Measurements from ENCODE around the gene DLGAP1. TPM values are rescaled to one million over a fixed set of nuclear protein-coding genes. Genes with fewer than 3 reads are reported as not detected.

The DLGAP1 gene
- total and polyA plus RNA-seq, 4 donors = 0.06 to 1.2 (median 0.17) TPM; not detected in 1

DNA sequence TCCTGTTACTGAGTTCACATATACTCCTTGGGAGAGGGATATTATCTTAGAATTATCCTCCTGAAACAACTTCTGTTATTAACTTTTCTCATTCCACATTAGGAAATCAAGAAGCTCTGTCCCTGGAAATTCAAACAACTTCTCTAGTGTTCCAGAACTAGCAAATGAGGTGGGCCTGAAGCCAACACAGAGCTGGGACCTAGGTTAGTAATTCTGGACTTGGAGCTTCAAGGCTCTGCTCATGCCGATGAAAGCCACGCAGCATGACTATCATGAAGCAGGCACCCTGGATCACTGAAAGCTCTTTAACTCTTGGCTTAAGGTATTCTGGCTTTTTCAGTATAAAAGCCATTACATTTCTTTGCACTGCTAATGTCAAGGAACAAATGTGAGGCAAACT is 762.4 kb downstream of the DLGAP1 start (continued):
- TF ChIP-seq, protein P1, sequence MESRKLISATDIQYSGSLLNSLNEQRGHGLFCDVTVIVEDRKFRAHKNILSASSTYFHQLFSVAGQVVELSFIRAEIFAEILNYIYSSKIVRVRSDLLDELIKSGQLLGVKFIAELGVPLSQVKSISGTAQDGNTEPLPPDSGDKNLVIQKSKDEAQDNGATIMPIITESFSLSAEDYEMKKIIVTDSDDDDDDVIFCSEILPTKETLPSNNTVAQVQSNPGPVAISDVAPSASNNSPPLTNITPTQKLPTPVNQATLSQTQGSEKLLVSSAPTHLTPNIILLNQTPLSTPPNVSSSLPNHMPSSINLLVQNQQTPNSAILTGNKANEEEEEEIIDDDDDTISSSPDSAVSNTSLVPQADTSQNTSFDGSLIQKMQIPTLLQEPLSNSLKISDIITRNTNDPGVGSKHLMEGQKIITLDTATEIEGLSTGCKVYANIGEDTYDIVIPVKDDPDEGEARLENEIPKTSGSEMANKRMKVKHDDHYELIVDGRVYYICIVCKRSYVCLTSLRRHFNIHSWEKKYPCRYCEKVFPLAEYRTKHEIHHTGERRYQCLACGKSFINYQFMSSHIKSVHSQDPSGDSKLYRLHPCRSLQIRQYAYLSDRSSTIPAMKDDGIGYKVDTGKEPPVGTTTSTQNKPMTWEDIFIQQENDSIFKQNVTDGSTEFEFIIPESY (IDR thresholded peaks at IDR 0.05) = no peak
- no peak for TF ChIP-seq RXRA (IDR thresholded peaks at IDR 0.05)

DNA sequence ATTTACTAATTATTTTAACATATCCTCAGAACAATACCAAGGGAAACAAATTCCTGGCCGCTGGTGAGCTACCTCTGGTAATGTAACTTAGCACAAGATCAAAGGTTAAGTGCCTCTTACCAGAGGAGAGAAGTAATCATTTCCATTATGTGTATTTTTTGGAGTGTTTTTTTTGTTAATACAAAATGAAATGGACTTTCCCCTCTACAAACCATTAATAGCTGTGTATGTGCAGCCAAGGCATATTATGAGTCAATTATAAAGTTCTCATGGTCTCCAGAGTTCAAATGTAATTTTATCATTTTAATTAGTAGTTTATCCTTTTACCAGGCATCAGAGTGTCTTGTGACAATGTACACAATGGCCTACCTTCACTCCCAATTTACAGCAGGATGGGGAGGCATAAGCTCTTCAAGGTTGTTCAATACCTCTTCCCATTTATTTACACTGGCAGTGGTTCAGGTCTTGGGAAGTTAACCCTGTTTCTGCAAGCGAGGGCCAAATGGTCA is 762.9 kb downstream of the DLGAP1 start:
- peak; percentile 15 for TF ChIP-seq SP1 (IDR thresholded peaks at IDR 0.05)
- TF ChIP-seq RXRA (IDR thresholded peaks at IDR 0.05) = peak in 1 of 2 donors; percentile 27
- peak; percentile 37 to 58 for TF ChIP-seq HNF4A (conservative IDR thresholded peaks at IDR 0.05)
- TF ChIP-seq JUND (IDR thresholded peaks at IDR 0.05) = peak in 1 of 2 donors; percentile 8
- no peak for TF ChIP-seq FOXA2 (IDR thresholded peaks at IDR 0.05)
- no peak for DNase-seq (ENCODE audit: low spot score)
- WGBS = 48% methylated on average over 2 of the region's 2 CpGs

DNA sequence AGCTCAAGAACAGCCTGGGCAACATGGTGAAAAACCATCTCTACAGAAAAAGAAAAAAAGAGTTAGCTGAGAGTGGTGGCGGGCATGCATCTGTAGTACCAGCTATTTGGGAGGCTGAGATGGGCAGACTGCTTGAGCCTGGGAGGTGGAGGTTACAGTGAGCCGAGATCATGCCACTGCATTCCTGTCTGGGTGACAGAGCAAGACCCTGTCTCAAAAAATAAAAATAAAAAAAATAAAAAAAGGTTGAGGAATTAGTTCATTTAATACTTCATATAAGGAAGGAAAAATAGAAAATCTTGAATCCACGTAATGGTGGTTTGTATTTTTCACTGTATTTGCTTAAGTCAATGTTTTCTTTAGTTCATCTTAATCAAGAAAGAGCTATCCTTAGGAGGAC is 763.4 kb downstream of the DLGAP1 start:
- Histone ChIP-seq H3K9ac (ENCODE audit: low read depth in 1 of 2, low read length in 2 of 2) (no peak overlapping the region), H3K36me3 (ENCODE audit: control insufficient read depth in 4 of 4, insufficient read depth in 3 of 4, low read depth in 1 of 4, low read length in 3 of 4) (no peaks in the 10 kb centered on the region), H3K9me3 (ENCODE audit: control insufficient read depth in 4 of 4, low read length in 3 of 4) (peaks cover 0 to 2% (median 0%) of the 10 kb centered on the region in 4 donors), H3K27me3 (ENCODE audit: control insufficient read depth in 4 of 4, insufficient read depth in 4 of 4, low read length in 3 of 4) (no peaks in the 10 kb centered on the region), H3K4me3 (ENCODE audit: low read depth in 1 of 3, low read length in 3 of 3) (no peak overlapping the region), H3K27ac (ENCODE audit: low read depth in 1 of 2, low read length in 2 of 2) (no peak overlapping the region), H3K4me1 (ENCODE audit: control insufficient read depth in 4 of 4, insufficient read depth in 4 of 4, low read length in 3 of 4) (peaks cover 0 to 9% (median 4%) of the 10 kb centered on the region in 4 donors)
- WGBS = 91% methylated on average over 3 of the region's 3 CpGs
- DNase-seq (ENCODE audit: low spot score) = no peak
- TF ChIP-seq HNF4G (IDR thresholded peaks at IDR 0.05) = no peak
- TF ChIP-seq, protein P2, sequence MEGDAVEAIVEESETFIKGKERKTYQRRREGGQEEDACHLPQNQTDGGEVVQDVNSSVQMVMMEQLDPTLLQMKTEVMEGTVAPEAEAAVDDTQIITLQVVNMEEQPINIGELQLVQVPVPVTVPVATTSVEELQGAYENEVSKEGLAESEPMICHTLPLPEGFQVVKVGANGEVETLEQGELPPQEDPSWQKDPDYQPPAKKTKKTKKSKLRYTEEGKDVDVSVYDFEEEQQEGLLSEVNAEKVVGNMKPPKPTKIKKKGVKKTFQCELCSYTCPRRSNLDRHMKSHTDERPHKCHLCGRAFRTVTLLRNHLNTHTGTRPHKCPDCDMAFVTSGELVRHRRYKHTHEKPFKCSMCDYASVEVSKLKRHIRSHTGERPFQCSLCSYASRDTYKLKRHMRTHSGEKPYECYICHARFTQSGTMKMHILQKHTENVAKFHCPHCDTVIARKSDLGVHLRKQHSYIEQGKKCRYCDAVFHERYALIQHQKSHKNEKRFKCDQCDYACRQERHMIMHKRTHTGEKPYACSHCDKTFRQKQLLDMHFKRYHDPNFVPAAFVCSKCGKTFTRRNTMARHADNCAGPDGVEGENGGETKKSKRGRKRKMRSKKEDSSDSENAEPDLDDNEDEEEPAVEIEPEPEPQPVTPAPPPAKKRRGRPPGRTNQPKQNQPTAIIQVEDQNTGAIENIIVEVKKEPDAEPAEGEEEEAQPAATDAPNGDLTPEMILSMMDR (IDR thresholded peaks at IDR 0.05; ENCODE audit: low read depth, low read length, missing input control) = no peak
- TF ChIP-seq JUND (IDR thresholded peaks at IDR 0.05) = no peak
- no peak for TF ChIP-seq NR2F2 (IDR thresholded peaks at IDR 0.05)
- TF ChIP-seq, protein P3, sequence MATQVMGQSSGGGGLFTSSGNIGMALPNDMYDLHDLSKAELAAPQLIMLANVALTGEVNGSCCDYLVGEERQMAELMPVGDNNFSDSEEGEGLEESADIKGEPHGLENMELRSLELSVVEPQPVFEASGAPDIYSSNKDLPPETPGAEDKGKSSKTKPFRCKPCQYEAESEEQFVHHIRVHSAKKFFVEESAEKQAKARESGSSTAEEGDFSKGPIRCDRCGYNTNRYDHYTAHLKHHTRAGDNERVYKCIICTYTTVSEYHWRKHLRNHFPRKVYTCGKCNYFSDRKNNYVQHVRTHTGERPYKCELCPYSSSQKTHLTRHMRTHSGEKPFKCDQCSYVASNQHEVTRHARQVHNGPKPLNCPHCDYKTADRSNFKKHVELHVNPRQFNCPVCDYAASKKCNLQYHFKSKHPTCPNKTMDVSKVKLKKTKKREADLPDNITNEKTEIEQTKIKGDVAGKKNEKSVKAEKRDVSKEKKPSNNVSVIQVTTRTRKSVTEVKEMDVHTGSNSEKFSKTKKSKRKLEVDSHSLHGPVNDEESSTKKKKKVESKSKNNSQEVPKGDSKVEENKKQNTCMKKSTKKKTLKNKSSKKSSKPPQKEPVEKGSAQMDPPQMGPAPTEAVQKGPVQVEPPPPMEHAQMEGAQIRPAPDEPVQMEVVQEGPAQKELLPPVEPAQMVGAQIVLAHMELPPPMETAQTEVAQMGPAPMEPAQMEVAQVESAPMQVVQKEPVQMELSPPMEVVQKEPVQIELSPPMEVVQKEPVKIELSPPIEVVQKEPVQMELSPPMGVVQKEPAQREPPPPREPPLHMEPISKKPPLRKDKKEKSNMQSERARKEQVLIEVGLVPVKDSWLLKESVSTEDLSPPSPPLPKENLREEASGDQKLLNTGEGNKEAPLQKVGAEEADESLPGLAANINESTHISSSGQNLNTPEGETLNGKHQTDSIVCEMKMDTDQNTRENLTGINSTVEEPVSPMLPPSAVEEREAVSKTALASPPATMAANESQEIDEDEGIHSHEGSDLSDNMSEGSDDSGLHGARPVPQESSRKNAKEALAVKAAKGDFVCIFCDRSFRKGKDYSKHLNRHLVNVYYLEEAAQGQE (IDR thresholded peaks at IDR 0.05) = no peak
- TF ChIP-seq EGR1 (IDR thresholded peaks at IDR 0.05; ENCODE audit: low read depth in 2 of 2) = no peak
- TF ChIP-seq RXRA (IDR thresholded peaks at IDR 0.05) = no peak
- no peak for TF ChIP-seq FOXA2 (IDR thresholded peaks at IDR 0.05)

More for the DNA sequence above, 762.9 kb downstream of the DLGAP1 start:
- H3K4me1 ChIP-seq (ENCODE audit: control insufficient read depth in 4 of 4, insufficient read depth in 4 of 4, low read length in 3 of 4) = peaks cover 0 to 9% (median 4%) of the 10 kb centered on the region in 4 donors
- H3K4me3 ChIP-seq (ENCODE audit: low read depth in 1 of 3, low read length in 3 of 3) = no peak overlapping the region
- no peak overlapping the region for H3K27ac ChIP-seq (ENCODE audit: low read depth in 1 of 2, low read length in 2 of 2)
- H3K9ac ChIP-seq (ENCODE audit: low read depth in 1 of 2, low read length in 2 of 2) = no peak overlapping the region
- no peaks in the 10 kb centered on the region for H3K36me3 ChIP-seq (ENCODE audit: control insufficient read depth in 4 of 4, insufficient read depth in 3 of 4, low read depth in 1 of 4, low read length in 3 of 4)
- H3K27me3 ChIP-seq (ENCODE audit: control insufficient read depth in 4 of 4, insufficient read depth in 4 of 4, low read length in 3 of 4) = no peaks in the 10 kb centered on the region
- H3K9me3 ChIP-seq (ENCODE audit: control insufficient read depth in 4 of 4, low read length in 3 of 4) = no peaks in the 10 kb centered on the region

All from liver (tissue), 9 donors.